Subcutaneous preadipocyte (primary cell): Measurements from ENCODE around the gene FTMT. TPM values are rescaled to one million over a fixed set of nuclear protein-coding genes. Genes with fewer than 3 reads are reported as not detected.

ENCODE experiments used
- total RNA-seq: library from RNA; depleted of rRNA; stranded (reverse); fragments of >200 nt; gene quantifications from 2 replicates; pipeline ENCODE4 v1.2.3, GENCODE V29; 2012

FTMT gene
- total RNA-seq: not detected in 2 replicates

GRCh38 chr5:121851643-121852574 is at the start of gene FTMT:
TSS of gene FTMT (plus strand) at chr5:121851882. CDS start at chr5:121851964, 82 bp downstream.

Other genes with a start within 250 kb of the FTMT start
- gene SRFBP1, start 110.1 kb downstream of the FTMT start, total RNA-seq: 14.7 and 28.3 TPM in 2 replicates
- gene LOX, start 226.4 kb downstream of the FTMT start, total RNA-seq: 26.4 and 45.9 TPM in 2 replicates